ENCODE results near the gene CHMP1A.
"Not testable (repeated sequence)": the region's sequence is repeated elsewhere in the genome, so short reads cannot be mapped to it uniquely, and the experiment has no call there.

Gene CHMP1A

GRCh38 chr16:89656435-89657121 is 930 bp downstream of the CHMP1A start:
- no peak for DNase-seq

- no peak for DNase-seq
These were observed 2.4 kb downstream of the CHMP1A start for GRCh38 chr16:89655062-89655643.

GRCh38 chr16:89653656-89654295 is 3.7 kb downstream of the CHMP1A start:
- DNase-seq = no peak

- no peak for DNase-seq
These were observed 5.9 kb downstream of the CHMP1A start for GRCh38 chr16:89651584-89651983.

- DNase-seq = no peak
These were observed 10.6 kb downstream of the CHMP1A start for GRCh38 chr16:89646906-89647305.

- no peak for DNase-seq
These were observed 11.2 kb downstream of the CHMP1A start for GRCh38 chr16:89646270-89646669.

- no peak for DNase-seq
These were observed 12.4 kb downstream of the CHMP1A start for GRCh38 chr16:89645122-89645521.

GRCh38 chr16:89643769-89644300 is 13.7 kb downstream of the CHMP1A start:
- DNase-seq = no peak

- DNase-seq = no peak
These were observed 14.9 kb downstream of the CHMP1A start for GRCh38 chr16:89642574-89642973.

- DNase-seq = no peak
These were observed 15.9 kb downstream of the CHMP1A start for GRCh38 chr16:89641458-89642119.

- DNase-seq = no peak
These were observed 18.1 kb downstream of the CHMP1A start for GRCh38 chr16:89639385-89639784.

GRCh38 chr16:89638455-89638854 is 19.1 kb downstream of the CHMP1A start:
- DNase-seq = no peak

- no peak for DNase-seq
These were observed 20.1 kb downstream of the CHMP1A start for GRCh38 chr16:89637379-89637778.

- DNase-seq = no peak
These were observed 20.8 kb downstream of the CHMP1A start for GRCh38 chr16:89636663-89637062.

- not testable (repeated sequence) for DNase-seq
These were observed 22.8 kb downstream of the CHMP1A start for GRCh38 chr16:89634463-89635385.

- DNase-seq = no peak
These were observed 24.4 kb downstream of the CHMP1A start for GRCh38 chr16:89633064-89633631.

- no peak for DNase-seq
These were observed 27.5 kb downstream of the CHMP1A start for GRCh38 chr16:89629827-89630610.

GRCh38 chr16:89624777-89625761 is 32.4 kb downstream of the CHMP1A start:
- DNase-seq = no peak

- no peak for DNase-seq
These were observed 33.8 kb downstream of the CHMP1A start for GRCh38 chr16:89623511-89624261.
